Measurements from ENCODE around the gene GPR32.
"Not testable (repeated sequence)": the region's sequence is repeated elsewhere in the genome, so short reads cannot be mapped to it uniquely, and the experiment has no call there.

The GPR32 gene

DNA sequence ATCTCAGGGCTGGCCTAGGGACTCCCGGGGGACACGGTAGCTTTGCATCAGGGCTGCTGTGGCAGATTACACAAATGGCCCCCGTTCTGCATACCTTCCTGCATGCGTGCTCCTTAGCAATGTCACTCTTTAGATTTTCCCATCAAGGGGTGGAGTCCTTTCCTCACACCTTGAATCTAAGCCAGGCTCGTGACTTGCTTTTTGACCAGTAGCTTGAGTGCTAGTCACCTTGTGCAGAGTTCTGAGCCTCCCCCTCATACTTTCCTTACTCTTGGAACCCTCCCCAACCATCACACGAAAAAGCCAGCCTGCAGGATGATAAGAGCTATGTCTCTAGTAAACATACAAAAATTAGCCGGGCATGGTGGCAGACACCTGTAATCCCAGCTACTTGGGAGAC is 3.2 kb downstream of the GPR32 start:
- not testable (repeated sequence) for H3K4me1 ChIP-seq (ENCODE audit: control insufficient read depth, insufficient read depth, low read length); H3K9ac ChIP-seq (ENCODE audit: low read depth, low read length); H3K9me3 ChIP-seq (ENCODE audit: control insufficient read depth, insufficient read depth, low read length); H3K4me3 ChIP-seq (ENCODE audit: low read depth, low read length); H3K36me3 ChIP-seq (ENCODE audit: control insufficient read depth, insufficient read depth, low read length)
- H3K27me3 ChIP-seq (ENCODE audit: control insufficient read depth, insufficient read depth, low read length), result peaks cover 35% of the 10 kb centered on the region

DNA sequence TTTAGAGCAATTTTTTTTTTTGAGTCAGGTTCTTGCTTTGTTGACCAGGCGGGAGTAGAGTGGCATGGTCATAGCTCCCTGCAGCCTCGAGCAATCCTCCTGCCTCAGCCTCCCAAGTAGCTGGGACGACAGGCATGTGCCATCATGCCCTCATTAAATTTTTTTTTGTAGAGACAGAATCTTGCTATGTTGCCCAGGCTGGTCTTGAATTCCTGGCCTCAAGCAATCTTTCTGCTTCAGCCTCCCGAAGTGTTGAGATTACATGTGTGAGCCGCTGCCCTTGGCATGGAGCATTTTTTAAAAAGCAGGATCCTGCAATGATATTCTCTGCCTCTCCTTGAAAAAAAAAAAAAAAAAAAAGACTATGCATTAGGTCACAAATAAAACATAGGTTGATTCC is 5.9 kb downstream of the GPR32 start:
- H3K27me3 ChIP-seq (ENCODE audit: control insufficient read depth, insufficient read depth, low read length), result peaks cover 61% of the 10 kb centered on the region
- no peaks in the 10 kb centered on the region for H3K36me3 ChIP-seq (ENCODE audit: control insufficient read depth, insufficient read depth, low read length)
- no peaks in the 10 kb centered on the region for H3K9me3 ChIP-seq (ENCODE audit: control insufficient read depth, insufficient read depth, low read length)
- peaks cover 3% of the 10 kb centered on the region for H3K4me1 ChIP-seq (ENCODE audit: control insufficient read depth, insufficient read depth, low read length)
- H3K9ac ChIP-seq (ENCODE audit: low read depth, low read length), result no peak overlapping the region
- H3K4me3 ChIP-seq (ENCODE audit: low read depth, low read length), result no peak overlapping the region

DNA sequence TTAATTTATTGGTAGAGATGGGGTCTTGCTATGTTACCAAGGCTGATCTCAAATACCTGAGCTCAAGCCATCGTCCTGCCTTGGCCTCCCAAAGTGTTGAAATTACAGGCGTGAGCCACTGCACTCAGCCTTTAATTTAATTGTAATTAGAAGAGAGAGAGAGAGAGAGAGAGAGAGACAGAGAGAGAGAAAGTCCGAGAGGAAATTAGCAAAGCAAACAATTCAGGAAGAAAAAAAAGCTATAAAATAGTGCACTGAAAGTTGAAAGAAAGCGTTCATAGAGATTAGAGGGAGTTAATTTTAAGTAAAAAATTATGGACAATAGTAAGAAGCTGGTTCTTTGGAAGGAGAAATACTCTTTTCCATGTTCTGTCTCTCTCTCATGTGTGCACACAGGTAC is 7.0 kb downstream of the GPR32 start:
- Histone ChIP-seq H3K4me1 (ENCODE audit: control insufficient read depth, insufficient read depth, low read length) (peaks cover 3% of the 10 kb centered on the region), H3K9ac (ENCODE audit: low read depth, low read length) (no peak overlapping the region), H3K4me3 (ENCODE audit: low read depth, low read length) (no peak overlapping the region), H3K36me3 (ENCODE audit: control insufficient read depth, insufficient read depth, low read length) (no peaks in the 10 kb centered on the region), H3K27me3 (ENCODE audit: control insufficient read depth, insufficient read depth, low read length) (peaks cover 63% of the 10 kb centered on the region), H3K9me3 (ENCODE audit: control insufficient read depth, insufficient read depth, low read length) (no peaks in the 10 kb centered on the region)

DNA sequence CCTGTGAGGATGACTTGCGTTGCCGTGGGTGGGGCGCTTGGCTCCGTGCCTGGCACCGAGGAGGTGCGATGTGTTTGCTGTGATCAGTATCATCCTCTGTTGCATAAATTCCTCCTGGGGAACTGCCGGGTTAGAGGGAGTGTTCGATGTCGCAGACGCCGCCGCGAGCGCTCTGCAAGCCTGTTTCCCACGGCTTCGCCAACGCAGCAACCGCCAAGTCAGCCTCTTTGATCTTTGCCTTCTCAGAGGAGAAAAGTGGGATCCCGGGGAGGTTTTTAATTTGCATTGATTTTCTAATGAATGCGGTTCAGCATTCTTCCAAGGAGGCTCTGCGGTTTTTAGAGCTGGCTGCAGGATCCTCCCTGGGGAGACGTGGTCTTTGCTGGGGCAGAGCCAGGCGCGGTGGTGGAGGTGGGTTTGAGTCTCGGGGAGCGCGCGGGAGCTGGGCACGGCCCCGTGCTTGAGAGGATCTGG is 7.6 kb downstream of the GPR32 start:
- Histone ChIP-seq H3K36me3 (ENCODE audit: control insufficient read depth, insufficient read depth, low read length) (no peaks in the 10 kb centered on the region), H3K27me3 (ENCODE audit: control insufficient read depth, insufficient read depth, low read length) (peaks cover 67% of the 10 kb centered on the region), H3K9me3 (ENCODE audit: control insufficient read depth, insufficient read depth, low read length) (no peaks in the 10 kb centered on the region), H3K4me1 (ENCODE audit: control insufficient read depth, insufficient read depth, low read length) (peaks cover 3% of the 10 kb centered on the region), H3K9ac (ENCODE audit: low read depth, low read length) (no peak overlapping the region), H3K4me3 (ENCODE audit: low read depth, low read length) (peak overlapping the region; percentile 30)

DNA sequence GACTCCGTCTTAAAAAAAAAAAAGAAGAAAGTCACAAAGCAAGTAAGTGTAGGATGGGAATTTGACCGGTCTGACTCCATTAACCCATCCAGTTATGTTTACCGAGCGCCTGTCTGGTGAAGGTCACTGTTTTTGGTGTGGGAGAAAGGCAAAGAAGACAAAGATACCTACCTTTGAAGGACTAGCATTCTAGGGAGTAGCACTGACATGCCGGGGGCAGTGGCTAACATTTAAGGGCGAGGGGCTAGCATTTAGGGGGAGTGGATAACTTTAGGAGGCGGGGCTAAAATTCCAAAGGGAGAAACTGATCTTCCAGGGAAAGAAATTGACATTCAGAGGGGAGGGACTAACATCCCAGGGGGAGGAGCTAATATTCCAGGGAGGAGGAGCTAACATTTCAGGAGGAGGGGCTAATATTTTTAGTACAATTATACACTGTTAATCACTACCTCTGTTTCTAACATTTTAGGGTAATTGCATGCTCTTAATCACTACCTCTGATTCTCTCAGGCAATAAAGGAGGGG is 8.7 kb downstream of the GPR32 start:
- no peaks in the 10 kb centered on the region for H3K9me3 ChIP-seq (ENCODE audit: control insufficient read depth, insufficient read depth, low read length)
- H3K4me1 ChIP-seq (ENCODE audit: control insufficient read depth, insufficient read depth, low read length), result peaks cover 3% of the 10 kb centered on the region
- H3K36me3 ChIP-seq (ENCODE audit: control insufficient read depth, insufficient read depth, low read length), result no peaks in the 10 kb centered on the region
- no peak overlapping the region for H3K9ac ChIP-seq (ENCODE audit: low read depth, low read length)
- H3K27me3 ChIP-seq (ENCODE audit: control insufficient read depth, insufficient read depth, low read length), result peaks cover 70% of the 10 kb centered on the region
- H3K4me3 ChIP-seq (ENCODE audit: low read depth, low read length), result no peak overlapping the region

- Histone ChIP-seq H3K27me3 (ENCODE audit: control insufficient read depth, insufficient read depth, low read length) (peaks cover 65% of the 10 kb centered on the region), H3K4me3 (ENCODE audit: low read depth, low read length) (no peak overlapping the region), H3K4me1 (ENCODE audit: control insufficient read depth, insufficient read depth, low read length) (peaks cover 3% of the 10 kb centered on the region), H3K36me3 (ENCODE audit: control insufficient read depth, insufficient read depth, low read length) (no peaks in the 10 kb centered on the region), H3K9ac (ENCODE audit: low read depth, low read length) (no peak overlapping the region), H3K9me3 (ENCODE audit: control insufficient read depth, insufficient read depth, low read length) (no peaks in the 10 kb centered on the region)
Measured at GRCh38 chr19:50779504-50780457, 9.5 kb downstream of the GPR32 start.

DNA sequence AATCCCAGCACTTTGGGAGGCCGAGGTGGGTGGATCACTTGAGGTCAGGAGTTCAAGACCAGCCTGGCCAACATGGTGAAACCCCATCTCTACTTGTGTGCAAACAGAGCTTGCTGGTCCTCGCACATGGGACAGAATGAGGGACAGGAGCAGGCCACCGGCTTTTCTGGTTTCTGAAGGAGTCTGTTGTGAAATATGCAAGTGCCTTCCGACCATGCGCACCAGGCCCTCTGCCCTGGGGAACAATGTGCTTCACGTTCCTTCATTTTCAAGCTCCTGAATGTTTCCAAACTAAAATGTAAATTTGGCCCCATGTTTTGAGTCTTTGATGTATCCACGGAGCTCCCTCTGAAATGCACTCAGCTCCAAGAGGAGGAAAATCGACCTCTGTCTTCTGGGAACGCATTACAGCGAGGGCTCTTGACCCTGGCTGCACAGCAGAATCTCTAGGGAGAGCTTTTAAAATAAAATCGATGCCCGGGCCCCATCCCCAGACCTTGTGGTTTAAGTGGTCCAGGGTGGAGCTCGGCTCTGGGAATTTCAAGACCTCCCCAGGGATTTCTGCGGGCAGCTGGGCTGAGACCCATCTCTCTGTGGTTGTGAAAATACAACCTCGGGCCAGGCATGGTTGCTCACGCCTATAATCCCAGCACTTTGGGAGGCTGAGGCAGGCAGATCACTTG is 10.6 kb downstream of the GPR32 start:
- Histone ChIP-seq H3K36me3 (ENCODE audit: control insufficient read depth, insufficient read depth, low read length) (no peaks in the 10 kb centered on the region), H3K27me3 (ENCODE audit: control insufficient read depth, insufficient read depth, low read length) (peaks cover 59% of the 10 kb centered on the region), H3K9me3 (ENCODE audit: control insufficient read depth, insufficient read depth, low read length) (no peaks in the 10 kb centered on the region), H3K9ac (ENCODE audit: low read depth, low read length) (no peak overlapping the region), H3K4me1 (ENCODE audit: control insufficient read depth, insufficient read depth, low read length) (peaks cover 3% of the 10 kb centered on the region), H3K4me3 (ENCODE audit: low read depth, low read length) (no peak overlapping the region)

- H3K4me3 ChIP-seq (ENCODE audit: low read depth, low read length); H3K9me3 ChIP-seq (ENCODE audit: control insufficient read depth, insufficient read depth, low read length); H3K36me3 ChIP-seq (ENCODE audit: control insufficient read depth, insufficient read depth, low read length); H3K9ac ChIP-seq (ENCODE audit: low read depth, low read length); H3K4me1 ChIP-seq (ENCODE audit: control insufficient read depth, insufficient read depth, low read length): not testable (repeated sequence)
- peaks cover 33% of the 10 kb centered on the region for H3K27me3 ChIP-seq (ENCODE audit: control insufficient read depth, insufficient read depth, low read length)
Measured at GRCh38 chr19:50783848-50784152, 13.5 kb downstream of the GPR32 start.

DNA sequence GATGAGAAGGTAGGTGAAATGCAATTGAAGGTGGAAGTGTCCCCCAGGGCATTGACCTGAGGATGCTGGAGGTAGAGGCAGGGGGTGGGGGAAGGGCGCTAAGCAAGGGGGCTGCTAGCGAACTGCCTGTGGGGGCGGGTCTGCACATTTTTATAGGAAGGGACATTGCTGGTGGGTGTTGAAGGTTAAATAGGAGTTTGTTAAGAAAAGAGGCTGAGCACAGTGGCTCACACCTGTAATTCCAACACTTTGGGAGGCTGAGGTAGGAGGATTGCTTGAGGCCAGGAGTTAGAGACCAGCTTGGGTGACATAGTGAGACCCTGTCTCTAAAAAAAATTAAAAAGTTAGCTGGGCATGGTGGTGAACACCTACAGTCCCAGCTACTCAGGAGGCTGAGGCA is 14.4 kb downstream of the GPR32 start:
- no peak overlapping the region for H3K4me3 ChIP-seq (ENCODE audit: low read depth, low read length)
- H3K9me3 ChIP-seq (ENCODE audit: control insufficient read depth, insufficient read depth, low read length), result no peaks in the 10 kb centered on the region
- H3K4me1 ChIP-seq (ENCODE audit: control insufficient read depth, insufficient read depth, low read length), result no peaks in the 10 kb centered on the region
- peaks cover 23% of the 10 kb centered on the region for H3K27me3 ChIP-seq (ENCODE audit: control insufficient read depth, insufficient read depth, low read length)
- no peak overlapping the region for H3K9ac ChIP-seq (ENCODE audit: low read depth, low read length)
- no peaks in the 10 kb centered on the region for H3K36me3 ChIP-seq (ENCODE audit: control insufficient read depth, insufficient read depth, low read length)

- Histone ChIP-seq H3K4me3 (ENCODE audit: low read depth, low read length) (no peak overlapping the region), H3K9ac (ENCODE audit: low read depth, low read length) (no peak overlapping the region), H3K27me3 (ENCODE audit: control insufficient read depth, insufficient read depth, low read length) (peaks cover 17% of the 10 kb centered on the region), H3K4me1 (ENCODE audit: control insufficient read depth, insufficient read depth, low read length) (no peaks in the 10 kb centered on the region), H3K9me3 (ENCODE audit: control insufficient read depth, insufficient read depth, low read length) (no peaks in the 10 kb centered on the region), H3K36me3 (ENCODE audit: control insufficient read depth, insufficient read depth, low read length) (no peaks in the 10 kb centered on the region)
Measured at GRCh38 chr19:50785329-50785728, 15.1 kb downstream of the GPR32 start.

DNA sequence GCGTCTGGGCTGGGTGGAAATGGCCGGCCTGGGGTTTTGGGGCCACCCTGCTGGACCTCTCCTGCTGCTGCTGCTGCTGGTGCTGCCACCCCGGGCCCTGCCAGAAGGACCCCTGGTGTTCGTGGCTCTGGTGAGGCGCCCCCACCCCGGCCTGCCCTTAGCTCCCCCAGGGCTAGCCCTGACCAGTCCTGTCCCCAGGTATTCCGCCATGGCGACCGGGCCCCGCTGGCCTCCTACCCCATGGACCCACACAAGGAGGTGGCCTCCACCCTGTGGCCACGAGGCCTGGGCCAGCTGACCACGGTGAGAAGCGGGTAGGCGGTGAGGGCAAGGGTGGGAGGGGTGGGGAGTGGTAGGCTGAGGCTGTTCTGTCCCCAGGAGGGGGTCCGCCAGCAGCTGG is 20.1 kb downstream of the GPR32 start, which contains the start of gene ACP4:
TSS of gene ACP4 (plus strand) at position 20 of the 400 bp plus-strand sequence. CDS start at position 20, 0 bp downstream.
- no peak within 1 kb of the TSS for H3K9ac ChIP-seq (ENCODE audit: low read depth, low read length)
- H3K4me3 ChIP-seq (ENCODE audit: low read depth, low read length), result no peak within 1 kb of the TSS
- no peaks in the 10 kb centered on the region for H3K9me3 ChIP-seq (ENCODE audit: control insufficient read depth, insufficient read depth, low read length)
- H3K4me1 ChIP-seq (ENCODE audit: control insufficient read depth, insufficient read depth, low read length), result no peaks in the 10 kb centered on the region
- no peaks in the 10 kb centered on the region for H3K36me3 ChIP-seq (ENCODE audit: control insufficient read depth, insufficient read depth, low read length)
- H3K27me3 ChIP-seq (ENCODE audit: control insufficient read depth, insufficient read depth, low read length), result no peaks in the 10 kb centered on the region

Measured in iPS-15b (cell line).